Measurements from ENCODE around the gene CEPT1. TPM values are rescaled to one million over a fixed set of nuclear protein-coding genes. Genes with fewer than 3 reads are reported as not detected.

Gene CEPT1
- total RNA-seq, 5 donors from 2014 or later (not counting 1 experiment from before 2014, with no cell fraction given) = 33.2 to 42.3 (median 36.3) TPM

DNA sequence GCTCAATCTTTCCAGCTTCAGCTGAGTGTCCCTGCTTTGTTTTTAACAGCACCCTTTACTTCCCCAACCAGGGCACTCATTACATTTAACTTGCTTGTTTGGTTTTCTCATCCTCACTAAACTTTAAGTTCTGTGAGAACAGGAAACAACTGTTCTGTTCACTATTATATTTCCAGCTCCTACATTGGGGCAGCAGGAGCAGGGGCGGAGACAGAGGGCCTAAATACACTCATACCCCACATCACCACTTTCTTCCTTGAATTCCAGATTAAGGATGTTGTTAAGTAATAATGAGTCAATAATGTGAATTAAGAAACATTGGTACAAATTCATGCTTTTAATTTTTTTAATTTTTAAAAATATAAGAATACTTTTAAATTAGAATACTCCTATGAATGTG lies 6.2 kb upstream of the CEPT1 start:
- Mint-ChIP-seq H3K9me3 (no peaks in the 10 kb centered on the region), H3K4me1 (peaks cover 36 to 45% (median 39%) of the 10 kb centered on the region in 3 donors), H3K27me3 (no peaks in the 10 kb centered on the region), H3K27ac (peak overlapping the region in 1 of 2 donors; percentile 47), H3K36me3 (peaks cover 31% of the 10 kb centered on the region), H3K4me3 (no peak overlapping the region)
- Histone ChIP-seq H3K27me3 (replicated peaks in 1 of 2; ENCODE audit: control insufficient read depth in 2 of 2, extremely low read depth in 1 of 2, insufficient read depth in 2 of 2, low read length in 1 of 2) (no peaks in the 10 kb centered on the region), H3K36me3 (ENCODE audit: control insufficient read depth in 2 of 2, extremely low read depth in 1 of 2, insufficient read depth in 1 of 2, low read length in 1 of 2) (peaks cover 0 to 18% of the 10 kb centered on the region in 2 donors), H3K4me3 (ENCODE audit: control insufficient read depth in 1 of 2, extremely low read depth in 1 of 2, low read length in 1 of 2) (no peak overlapping the region), H3K9me3 (no peaks in the 10 kb centered on the region), H3K27ac (ENCODE audit: low read length) (no peak overlapping the region), H3K4me1 (ENCODE audit: control insufficient read depth in 1 of 2, extremely low read depth in 1 of 2, insufficient read depth in 2 of 2, low read length in 2 of 2) (peaks cover 5 to 7% of the 10 kb centered on the region in 2 experiments)
- ATAC-seq (replicated peaks in 1 of 4) (no peak), DNase-seq (no peak)
- ChIA-PET CTCF (no interaction called here), POLR2A (no interaction called here)
- WGBS (ENCODE audit: insufficient coverage) = no CpG with 5 or more reads among the region's 1 CpG

DNA sequence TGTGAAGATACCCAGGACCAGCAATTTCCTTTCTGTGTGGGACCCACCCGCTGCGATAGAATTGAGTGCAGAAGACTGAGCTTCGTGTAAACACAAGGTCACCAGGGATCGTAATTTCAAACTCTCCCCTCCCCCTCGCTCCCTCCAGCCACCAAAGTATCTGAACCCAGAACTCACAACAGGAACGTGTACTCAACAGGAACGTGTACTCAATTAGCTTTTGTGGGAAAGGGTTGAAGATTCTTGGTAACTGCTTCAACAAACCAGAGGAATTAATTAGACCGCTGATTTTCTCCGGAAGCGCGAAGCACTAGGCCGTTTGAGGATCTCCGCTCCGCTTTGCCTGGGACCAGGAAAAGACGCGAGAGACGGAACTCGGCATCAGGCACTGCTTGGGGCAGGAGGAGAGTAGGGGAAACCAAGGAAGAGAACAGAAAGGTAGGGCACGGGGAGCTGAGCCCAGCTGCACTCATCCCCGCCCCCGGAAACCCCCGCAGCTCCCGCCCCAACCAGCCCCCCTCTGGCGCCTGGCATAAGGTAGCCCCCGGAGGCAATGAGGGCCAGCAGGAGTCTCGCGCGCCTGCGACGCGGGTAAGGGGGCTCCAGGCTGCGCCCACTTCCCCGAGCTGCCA lies 583 bp upstream of the CEPT1 start:
- peak overlapping the region; percentile 81 to 97 for H3K4me3 ChIP-seq (ENCODE audit: control insufficient read depth in 1 of 2, extremely low read depth in 1 of 2, low read length in 1 of 2)
- no peaks in the 10 kb centered on the region for H3K27me3 ChIP-seq (replicated peaks in 1 of 2; ENCODE audit: control insufficient read depth in 2 of 2, extremely low read depth in 1 of 2, insufficient read depth in 2 of 2, low read length in 1 of 2)
- ChIA-PET POLR2A (interaction anchor here in 1 of 2 donors (1.0 kb wide), 1 partner anchor 11 kb away, joined by 3 read pairs; no protein-coding TSS in a partner anchor), CTCF (interaction anchor here in 1 of 2 donors (0.5 to 1.4 kb wide), 7 partner anchors 11 to 1074 kb away, joined by 3 to 4 read pairs (median 3); no protein-coding TSS in a partner anchor)
- WGBS (ENCODE audit: insufficient coverage) = 2% methylated on average over 13 of the region's 33 CpGs
- peaks cover 61 to 73% (median 66%) of the 10 kb centered on the region in 3 donors for H3K4me1 Mint-ChIP-seq
- H3K27me3 Mint-ChIP-seq = no peaks in the 10 kb centered on the region
- peak in 28 of 35 experiments; percentile 1 to 70 (median 42) for DNase-seq
- peaks cover 17% of the 10 kb centered on the region for H3K36me3 Mint-ChIP-seq
- peaks cover 0 to 8% of the 10 kb centered on the region in 2 donors for H3K36me3 ChIP-seq (ENCODE audit: control insufficient read depth in 2 of 2, extremely low read depth in 1 of 2, insufficient read depth in 1 of 2, low read length in 1 of 2)
- peak overlapping the region; percentile 96 to 98 for H3K27ac Mint-ChIP-seq
- H3K9me3 ChIP-seq = no peaks in the 10 kb centered on the region
- H3K27ac ChIP-seq (ENCODE audit: low read length) = peak overlapping the region; percentile 91
- H3K4me3 Mint-ChIP-seq = peak overlapping the region; percentile 97 to 99 (median 98)
- H3K9me3 Mint-ChIP-seq = no peaks in the 10 kb centered on the region
- H3K4me1 ChIP-seq (ENCODE audit: control insufficient read depth in 1 of 2, extremely low read depth in 1 of 2, insufficient read depth in 2 of 2, low read length in 2 of 2) = peaks cover 15 to 30% of the 10 kb centered on the region in 2 experiments
- peak; percentile 63 to 71 (median 68) for ATAC-seq (replicated peaks in 1 of 4)

DNA sequence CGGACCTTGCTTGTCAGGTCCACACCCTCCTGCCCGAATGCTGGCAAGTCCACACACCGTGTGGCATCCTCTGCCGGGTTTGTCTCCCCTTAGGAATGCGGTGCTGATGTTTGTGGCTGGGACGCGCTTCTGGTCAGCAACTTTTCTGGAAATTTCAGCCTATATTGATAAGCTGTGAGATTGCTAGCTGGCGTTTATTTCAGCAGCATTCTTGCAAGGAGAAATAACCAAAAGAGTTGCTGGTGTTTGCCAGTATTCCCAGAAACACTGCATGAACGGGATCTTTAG lies 601 bp downstream of the CEPT1 start:
- Histone ChIP-seq H3K9me3 (no peaks in the 10 kb centered on the region), H3K36me3 (ENCODE audit: control insufficient read depth in 2 of 2, extremely low read depth in 1 of 2, insufficient read depth in 1 of 2, low read length in 1 of 2) (peaks cover 0 to 6% of the 10 kb centered on the region in 2 donors), H3K27ac (ENCODE audit: low read length) (peak overlapping the region; percentile 91), H3K27me3 (replicated peaks in 1 of 2; ENCODE audit: control insufficient read depth in 2 of 2, extremely low read depth in 1 of 2, insufficient read depth in 2 of 2, low read length in 1 of 2) (no peaks in the 10 kb centered on the region), H3K4me3 (ENCODE audit: control insufficient read depth in 1 of 2, extremely low read depth in 1 of 2, low read length in 1 of 2) (peak overlapping the region; percentile 81 to 97), H3K4me1 (ENCODE audit: control insufficient read depth in 1 of 2, extremely low read depth in 1 of 2, insufficient read depth in 2 of 2, low read length in 2 of 2) (peaks cover 17 to 30% of the 10 kb centered on the region in 2 experiments)
- H3K27ac Mint-ChIP-seq = peak overlapping the region in 1 of 2 donors; percentile 97
- peaks cover 12% of the 10 kb centered on the region for H3K36me3 Mint-ChIP-seq
- CTCF ChIA-PET = interaction anchor here (0.6 kb wide), 2 partner anchors 479 to 779 kb away, joined by 3 read pairs; no protein-coding TSS in a partner anchor
- no peaks in the 10 kb centered on the region for H3K9me3 Mint-ChIP-seq
- H3K4me1 Mint-ChIP-seq = peaks cover 59 to 73% (median 63%) of the 10 kb centered on the region in 3 donors
- DNase-seq = no peak
- 2% methylated on average over 5 of the region's 9 CpGs for WGBS (ENCODE audit: insufficient coverage)
- POLR2A ChIA-PET = no interaction called here
- H3K4me3 Mint-ChIP-seq = peak overlapping the region; percentile 97 to 99 (median 98)
- no peak for ATAC-seq (replicated peaks in 1 of 4)
- no peaks in the 10 kb centered on the region for H3K27me3 Mint-ChIP-seq

DNA sequence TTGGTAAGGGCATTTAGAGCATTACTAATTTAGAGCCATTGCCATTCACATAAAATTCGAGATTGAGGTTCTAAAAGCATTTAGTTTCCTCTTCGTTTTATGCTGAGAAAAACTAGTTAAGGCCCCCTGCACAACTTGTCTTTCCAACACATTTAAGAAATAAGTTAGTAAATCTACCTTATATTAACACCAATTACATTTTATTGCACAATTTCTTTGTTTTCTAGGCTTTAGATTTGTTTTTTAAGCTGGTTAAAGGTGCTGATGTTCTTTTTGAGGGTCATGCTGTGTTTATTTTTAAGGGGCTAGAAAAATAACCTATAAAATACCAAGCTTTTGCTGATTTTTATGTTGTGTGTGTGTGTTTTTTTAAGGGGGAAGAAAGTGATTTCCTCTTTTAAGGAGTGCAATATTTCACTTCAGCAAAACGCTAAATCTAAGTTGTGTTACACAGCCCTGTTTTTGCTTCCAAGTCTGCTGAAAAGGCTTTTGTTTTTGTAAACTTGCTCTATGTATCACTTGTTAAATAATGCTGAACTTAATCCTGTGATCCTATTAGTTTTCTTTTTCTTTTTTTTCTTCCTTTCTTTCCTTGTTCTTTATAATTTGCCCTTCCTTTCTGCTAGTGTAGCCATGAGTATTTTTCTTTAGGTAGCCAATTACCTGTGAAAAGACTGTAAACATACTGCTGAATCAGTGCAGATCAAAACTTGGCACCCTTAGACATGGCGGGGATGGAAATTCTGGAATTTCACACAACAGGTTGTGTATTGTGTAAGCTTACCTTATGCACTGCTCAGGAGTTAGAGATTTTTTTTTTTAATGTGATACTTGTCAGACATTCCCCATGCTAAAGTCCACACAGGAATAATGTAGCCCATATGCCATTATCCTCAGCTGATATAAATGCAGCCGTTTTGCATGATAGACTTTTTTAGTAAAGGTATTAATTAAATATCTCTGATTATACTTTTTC lies 1.5 kb downstream of the CEPT1 start:
- Mint-ChIP-seq H3K36me3 (peaks cover 15% of the 10 kb centered on the region), H3K4me1 (peaks cover 66 to 76% (median 69%) of the 10 kb centered on the region in 3 donors), H3K9me3 (no peaks in the 10 kb centered on the region), H3K27me3 (no peaks in the 10 kb centered on the region), H3K4me3 (peak overlapping the region; percentile 97 to 99 (median 98)), H3K27ac (peak overlapping the region; percentile 33 to 48)
- no peak for DNase-seq
- WGBS (ENCODE audit: insufficient coverage) = no CpG with 5 or more reads among the region's 5 CpGs
- H3K4me1 ChIP-seq (ENCODE audit: control insufficient read depth in 1 of 2, extremely low read depth in 1 of 2, insufficient read depth in 2 of 2, low read length in 2 of 2) = peaks cover 19 to 33% of the 10 kb centered on the region in 2 experiments
- ChIA-PET CTCF (interaction anchor here (0.6 kb wide), 3 partner anchors 75 to 780 kb away, joined by 3 to 6 read pairs (median 3); no protein-coding TSS in a partner anchor), POLR2A (no interaction called here)
- peaks cover 0 to 7% of the 10 kb centered on the region in 2 donors for H3K36me3 ChIP-seq (ENCODE audit: control insufficient read depth in 2 of 2, extremely low read depth in 1 of 2, insufficient read depth in 1 of 2, low read length in 1 of 2)
- no peak overlapping the region for H3K27ac ChIP-seq (ENCODE audit: low read length)
- no peaks in the 10 kb centered on the region for H3K9me3 ChIP-seq
- H3K27me3 ChIP-seq (replicated peaks in 1 of 2; ENCODE audit: control insufficient read depth in 2 of 2, extremely low read depth in 1 of 2, insufficient read depth in 2 of 2, low read length in 1 of 2) = no peaks in the 10 kb centered on the region
- no peak for ATAC-seq (replicated peaks in 1 of 4)
- peak overlapping the region; percentile 81 to 97 for H3K4me3 ChIP-seq (ENCODE audit: control insufficient read depth in 1 of 2, extremely low read depth in 1 of 2, low read length in 1 of 2)

DNA sequence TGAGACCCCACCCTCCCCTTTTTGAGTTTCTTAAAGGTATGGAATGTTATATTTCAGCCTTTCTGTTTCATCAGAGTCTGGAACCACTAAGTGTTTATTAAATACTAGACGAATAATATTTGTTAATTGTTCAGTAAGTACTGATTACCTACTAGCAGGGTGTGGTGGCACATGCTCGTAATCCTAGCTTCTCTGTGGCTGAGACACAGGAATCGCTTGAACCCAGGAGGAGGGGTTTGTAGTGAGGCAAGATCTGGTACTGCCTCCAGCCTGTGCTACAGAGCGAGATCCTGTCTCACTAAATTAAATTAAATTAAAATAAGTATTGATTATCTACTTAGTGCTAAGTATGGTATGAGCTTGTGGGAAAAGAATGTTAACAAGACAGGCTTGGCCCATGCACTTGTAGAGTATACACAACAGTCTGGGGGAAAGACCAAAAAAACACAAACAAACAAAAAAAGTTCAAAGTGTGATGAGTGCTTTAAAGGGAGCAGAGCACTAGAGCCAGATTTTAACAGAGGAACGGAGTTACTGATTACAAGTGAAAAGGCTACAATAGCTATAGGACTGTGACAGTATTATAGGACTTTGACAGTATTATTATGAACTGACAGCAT lies 2.4 kb downstream of the CEPT1 start:
- Mint-ChIP-seq H3K9me3 (no peaks in the 10 kb centered on the region), H3K36me3 (peaks cover 15% of the 10 kb centered on the region), H3K4me3 (peak overlapping the region in 2 of 3 donors; percentile 13 to 98), H3K27me3 (no peaks in the 10 kb centered on the region), H3K27ac (no peak overlapping the region), H3K4me1 (peaks cover 73 to 83% (median 75%) of the 10 kb centered on the region in 3 donors)
- Histone ChIP-seq H3K27ac (ENCODE audit: low read length) (no peak overlapping the region), H3K4me1 (ENCODE audit: control insufficient read depth in 1 of 2, extremely low read depth in 1 of 2, insufficient read depth in 2 of 2, low read length in 2 of 2) (peaks cover 19 to 33% of the 10 kb centered on the region in 2 experiments), H3K9me3 (no peaks in the 10 kb centered on the region), H3K36me3 (ENCODE audit: control insufficient read depth in 2 of 2, extremely low read depth in 1 of 2, insufficient read depth in 1 of 2, low read length in 1 of 2) (peaks cover 0 to 9% of the 10 kb centered on the region in 2 donors), H3K4me3 (ENCODE audit: control insufficient read depth in 1 of 2, extremely low read depth in 1 of 2, low read length in 1 of 2) (no peak overlapping the region), H3K27me3 (replicated peaks in 1 of 2; ENCODE audit: control insufficient read depth in 2 of 2, extremely low read depth in 1 of 2, insufficient read depth in 2 of 2, low read length in 1 of 2) (no peaks in the 10 kb centered on the region)
- ChIA-PET POLR2A (interaction anchor here in 1 of 2 donors (0.9 kb wide), 1 partner anchor 18 kb away, joined by 4 read pairs; no protein-coding TSS in a partner anchor), CTCF (interaction anchor here in 1 of 2 donors (1.3 kb wide), 1 partner anchor 192 kb away, joined by 3 read pairs; no protein-coding TSS in a partner anchor)
- DNase-seq (no peak), ATAC-seq (replicated peaks in 1 of 4) (no peak)
- WGBS (ENCODE audit: insufficient coverage) = no CpG with 5 or more reads among the region's 5 CpGs

DNA sequence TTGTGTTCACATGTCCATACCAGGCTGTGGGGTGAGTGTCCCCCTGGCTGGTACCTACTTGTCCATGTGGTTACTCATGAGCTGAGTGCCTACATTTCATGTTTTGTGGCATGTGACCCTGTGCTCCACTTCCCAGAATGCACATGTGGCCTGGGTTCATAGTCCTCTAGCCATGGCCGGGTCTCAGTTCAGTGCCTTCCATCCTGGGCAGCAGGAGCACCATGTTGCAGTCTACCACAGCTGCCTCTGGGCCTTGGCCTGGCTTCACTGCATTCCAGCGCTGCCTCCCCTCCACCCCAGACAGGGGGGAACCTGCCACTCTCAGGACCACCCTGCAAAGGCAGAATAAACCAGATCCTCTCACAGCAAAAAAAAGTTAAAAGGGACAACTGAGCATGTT lies 5.5 kb downstream of the CEPT1 start:
- Histone ChIP-seq H3K4me3 (ENCODE audit: control insufficient read depth in 1 of 2, extremely low read depth in 1 of 2, low read length in 1 of 2) (no peak overlapping the region), H3K27ac (ENCODE audit: low read length) (no peak overlapping the region), H3K27me3 (replicated peaks in 1 of 2; ENCODE audit: control insufficient read depth in 2 of 2, extremely low read depth in 1 of 2, insufficient read depth in 2 of 2, low read length in 1 of 2) (no peaks in the 10 kb centered on the region), H3K9me3 (no peaks in the 10 kb centered on the region), H3K36me3 (ENCODE audit: control insufficient read depth in 2 of 2, extremely low read depth in 1 of 2, insufficient read depth in 1 of 2, low read length in 1 of 2) (peaks cover 0 to 33% of the 10 kb centered on the region in 2 donors), H3K4me1 (ENCODE audit: control insufficient read depth in 1 of 2, extremely low read depth in 1 of 2, insufficient read depth in 2 of 2, low read length in 2 of 2) (peaks cover 13 to 26% of the 10 kb centered on the region in 2 experiments)
- no peaks in the 10 kb centered on the region for H3K27me3 Mint-ChIP-seq
- peaks cover 80 to 81% (median 81%) of the 10 kb centered on the region in 3 donors for H3K4me1 Mint-ChIP-seq
- no peak for DNase-seq
- H3K27ac Mint-ChIP-seq = no peak overlapping the region
- ATAC-seq (replicated peaks in 1 of 4) = no peak
- no peaks in the 10 kb centered on the region for H3K9me3 Mint-ChIP-seq
- ChIA-PET CTCF (no interaction called here), POLR2A (no interaction called here)
- H3K36me3 Mint-ChIP-seq = peaks cover 33% of the 10 kb centered on the region
- WGBS (ENCODE audit: insufficient coverage) = 78% methylated on average over 1 of the region's 2 CpGs
- no peak overlapping the region for H3K4me3 Mint-ChIP-seq
